ACHN (cell line): ENCODE results near the gene GALNT13.

Experiments used
- DNase-seq: peaks from one replicate; pipeline ENCODE4 v3.0.0-alpha.2; 2015
- in situ Hi-C: cut with HindIII; loops from 2 replicates; pipeline ENCODE4 v1.10.0; 2017; ENCODE audit warnings: low sequenced_read_pairs, low pct_ligation_motif_present, low pct_unique_long_range_greater_than_20kb

GALNT13 gene

DNA sequence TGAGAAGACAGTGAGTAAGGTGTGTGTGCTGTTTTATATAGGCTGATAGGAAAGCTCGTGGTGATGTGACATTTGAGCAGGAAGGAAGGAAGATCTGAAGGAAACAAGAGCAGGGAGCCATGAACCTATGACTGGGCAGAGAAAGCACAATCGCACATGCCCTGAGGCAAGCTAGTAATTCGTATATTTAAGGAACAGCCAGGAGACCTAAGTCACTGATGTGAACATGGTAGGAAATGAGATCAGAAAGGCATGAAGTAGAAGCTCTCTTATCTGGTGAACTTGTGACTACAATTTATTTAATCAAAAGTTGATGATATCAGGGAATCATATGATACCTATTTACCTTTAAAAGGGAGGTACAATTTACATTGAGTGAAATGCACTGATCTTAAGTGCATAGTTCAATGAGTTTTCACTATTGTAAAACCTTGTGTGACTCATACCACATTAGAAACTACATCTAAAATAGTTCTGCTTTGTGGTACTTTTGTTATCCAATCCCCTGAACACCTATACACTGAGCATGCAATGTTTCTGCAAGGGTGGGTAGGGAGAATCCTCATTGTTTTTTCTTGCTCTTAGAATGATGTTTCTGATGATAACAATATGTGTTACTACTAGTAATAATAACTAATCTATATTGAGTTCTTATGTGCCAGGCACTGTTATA is 67.5 kb downstream of the GALNT13 start:
- no peak for DNase-seq
- in situ Hi-C loops: no loop called here

- in situ Hi-C loops: no loop called here
- DNase-seq: no peak
These were observed 68.8 kb downstream of the GALNT13 start for GRCh38 chr2:153940511-153940910.

DNA sequence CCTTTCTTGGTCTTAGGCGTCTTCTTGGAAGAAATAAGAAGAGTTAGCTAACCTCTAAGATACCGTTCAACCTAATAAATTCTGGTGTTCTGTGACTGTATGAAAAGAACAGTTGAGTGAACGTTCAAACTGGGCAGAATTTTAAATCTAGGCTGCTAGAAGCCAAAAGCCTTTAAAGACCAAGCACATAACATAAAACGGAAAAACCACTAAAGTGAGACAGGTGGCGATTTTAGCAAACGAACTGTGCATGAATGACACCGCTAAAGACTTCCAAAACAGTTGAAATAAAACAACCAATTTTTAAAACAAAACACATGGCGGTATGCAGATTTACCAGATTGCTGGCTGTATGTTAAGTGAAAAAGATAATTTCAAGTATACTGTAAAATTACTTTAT is 73.1 kb downstream of the GALNT13 start:
- in situ Hi-C loops: no loop called here
- DNase-seq: no peak

DNA sequence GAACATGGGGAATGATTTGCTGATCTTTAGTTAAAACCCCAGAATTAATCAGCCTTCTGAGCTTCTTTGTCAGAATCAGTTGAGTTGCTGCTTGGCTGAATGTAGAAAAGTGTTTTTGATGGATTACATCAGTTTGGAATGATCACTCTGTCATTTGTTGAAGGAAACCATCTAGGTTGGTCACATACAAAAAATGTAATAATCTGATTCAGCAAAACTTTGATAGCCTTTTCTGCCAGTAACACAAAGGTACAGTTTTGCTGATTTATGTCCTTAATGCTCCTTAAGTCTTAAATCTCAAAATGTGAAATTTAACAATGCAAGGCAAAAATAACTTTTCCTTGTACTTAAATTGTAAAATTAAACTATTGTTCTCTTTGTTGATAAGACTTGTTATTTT is 74.3 kb downstream of the GALNT13 start:
- in situ Hi-C loops: no loop called here
- DNase-seq: no peak

DNA sequence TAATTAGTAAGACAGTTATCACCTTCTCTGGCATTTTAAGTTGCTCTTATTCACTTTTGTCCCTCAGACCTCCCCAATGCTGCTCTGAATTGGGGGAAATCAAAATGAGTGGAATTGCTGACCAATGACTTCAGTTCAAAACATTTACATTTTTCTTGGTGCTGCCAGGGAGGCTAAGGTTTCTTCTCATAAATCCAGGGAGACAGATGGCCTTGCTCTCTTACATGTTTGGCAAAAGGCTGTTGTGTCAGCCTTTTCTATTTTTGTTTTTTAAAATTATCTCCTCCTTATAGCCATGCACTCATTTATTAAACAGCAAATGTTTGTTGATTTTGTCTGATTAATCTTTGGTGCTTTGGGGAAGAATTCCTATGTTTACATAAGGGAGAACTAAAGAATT is 82.0 kb downstream of the GALNT13 start:
- in situ Hi-C loops: no loop called here
- no peak for DNase-seq

DNA sequence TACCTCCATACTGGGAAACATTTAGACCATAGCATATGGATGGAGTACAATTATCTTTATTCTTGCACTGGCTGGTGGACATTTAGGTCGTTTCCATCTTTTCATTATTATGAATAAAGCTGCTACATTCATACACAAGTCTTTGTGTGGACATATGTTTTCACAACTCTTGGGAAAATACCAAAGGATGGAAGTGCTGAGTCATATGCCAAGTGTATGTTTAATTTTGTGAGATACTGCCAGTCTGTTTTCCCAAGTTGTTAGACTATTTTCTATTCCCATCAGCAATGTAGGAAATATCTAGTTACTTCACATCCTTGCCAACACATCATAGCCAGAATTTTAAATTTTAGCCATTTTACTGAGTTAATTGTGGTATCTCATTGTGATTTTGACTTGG is 91.5 kb downstream of the GALNT13 start:
- in situ Hi-C loops: no loop called here
- no peak for DNase-seq

DNA sequence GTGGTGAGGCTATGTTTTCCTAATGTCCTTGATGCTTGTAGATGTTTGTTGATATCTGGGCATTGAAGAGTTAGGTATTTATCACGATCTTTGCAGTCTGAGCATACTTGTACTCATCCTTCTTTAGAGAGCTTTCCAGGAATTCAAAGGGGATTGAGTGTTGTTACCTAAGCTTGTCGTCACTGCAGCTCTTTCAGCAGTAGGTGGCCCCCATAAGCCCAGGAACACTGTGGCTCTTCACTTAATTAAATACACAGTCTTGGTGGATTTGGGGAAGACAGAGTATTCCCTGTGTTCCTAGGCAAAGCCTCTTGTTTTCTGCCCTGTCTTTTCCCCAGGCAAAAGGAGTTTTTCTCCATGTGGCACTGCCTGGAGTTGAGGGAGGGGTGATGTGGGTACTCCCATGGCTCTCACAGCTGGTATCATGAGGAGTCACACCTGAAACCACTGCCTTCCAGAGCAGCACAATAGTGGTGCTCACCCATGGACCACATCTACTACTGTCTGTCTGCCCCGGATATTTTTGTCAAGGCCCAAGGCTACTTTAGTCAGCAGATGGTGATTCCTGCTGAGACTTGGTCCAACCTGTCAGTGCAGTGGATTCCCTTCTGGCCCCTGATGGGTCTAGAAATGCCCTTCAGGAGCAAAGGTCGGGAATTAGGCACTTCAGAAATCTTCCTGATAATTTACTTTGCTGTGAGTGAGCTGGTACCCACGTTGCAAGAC is 95.7 kb downstream of the GALNT13 start:
- DNase-seq: no peak
- in situ Hi-C loops: no loop called here

DNA sequence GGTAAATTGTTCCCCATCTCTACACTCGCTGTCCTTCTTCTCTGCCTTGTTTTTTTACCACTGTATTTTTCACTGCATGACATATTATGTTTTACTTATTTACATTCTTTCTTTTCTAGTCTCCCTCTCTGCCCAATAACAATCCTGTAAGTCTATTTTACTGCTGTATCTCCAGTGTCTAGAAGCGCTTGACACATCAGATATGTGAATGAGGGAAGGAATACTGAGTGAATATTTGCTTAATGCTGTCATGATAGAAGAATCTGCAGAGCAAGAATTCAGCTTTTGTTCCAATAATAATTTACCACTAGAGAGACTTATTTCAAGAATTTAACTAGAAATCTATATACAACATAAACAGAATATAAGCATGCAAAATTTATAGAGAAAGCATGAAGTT is 99.5 kb downstream of the GALNT13 start:
- in situ Hi-C loops: no loop called here

GRCh38 chr2:153971855-153972254 is 100.1 kb downstream of the GALNT13 start:
- no peak for DNase-seq
- in situ Hi-C loops: no loop called here

More for the DNA sequence above, 99.5 kb downstream of the GALNT13 start:
- no peak for DNase-seq

GRCh38 chr2:153972412-153972811 is 100.7 kb downstream of the GALNT13 start:
- in situ Hi-C loops: no loop called here
- no peak for DNase-seq

GRCh38 chr2:153986488-153987229 is 114.9 kb downstream of the GALNT13 start:
- in situ Hi-C loops: no loop called here

DNA sequence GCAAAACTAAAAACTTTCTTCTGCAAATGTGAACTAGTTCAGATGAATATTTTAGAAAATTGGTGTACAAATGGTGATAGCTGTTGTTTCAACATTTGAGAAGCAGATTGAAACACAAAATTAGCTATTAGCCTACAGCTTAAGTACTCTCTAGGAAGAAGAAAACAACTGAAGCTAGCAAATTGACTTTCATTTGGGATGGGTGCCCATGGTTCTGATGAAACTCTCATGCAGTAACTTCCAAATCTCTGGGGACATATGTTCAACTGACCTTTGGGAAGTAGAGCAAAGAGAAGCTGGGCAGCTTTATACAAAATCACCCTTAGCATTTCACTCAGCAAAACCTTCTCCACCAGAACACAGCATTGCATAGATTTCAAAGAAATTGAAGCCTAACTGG is 119.0 kb downstream of the GALNT13 start:
- no peak for DNase-seq
- in situ Hi-C loops: no loop called here

More at GRCh38 chr2:153986488-153987229, 114.9 kb downstream of the GALNT13 start:
- peak; percentile 6 for DNase-seq

DNA sequence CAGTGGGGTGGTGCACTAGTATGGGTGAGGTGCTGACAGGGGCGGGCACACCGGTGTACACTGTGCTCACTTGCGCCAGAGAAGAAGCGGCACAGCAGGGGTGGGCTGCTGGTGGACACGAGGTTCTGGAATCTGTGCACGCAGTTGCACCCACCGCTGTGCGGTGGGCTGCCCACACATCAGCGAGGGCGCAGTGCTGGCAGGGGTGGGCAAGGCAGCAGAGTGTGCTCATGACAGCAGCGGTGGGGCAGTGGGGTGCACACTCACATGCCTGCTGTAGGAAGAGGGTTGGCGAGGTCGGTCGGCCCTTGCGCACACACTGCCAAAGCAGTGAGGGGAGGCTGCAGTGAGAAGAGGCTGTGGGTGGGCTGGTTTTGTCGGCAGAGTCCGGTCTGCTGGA is 141.8 kb downstream of the GALNT13 start:
- in situ Hi-C loops: no loop called here
- no peak for DNase-seq

DNA sequence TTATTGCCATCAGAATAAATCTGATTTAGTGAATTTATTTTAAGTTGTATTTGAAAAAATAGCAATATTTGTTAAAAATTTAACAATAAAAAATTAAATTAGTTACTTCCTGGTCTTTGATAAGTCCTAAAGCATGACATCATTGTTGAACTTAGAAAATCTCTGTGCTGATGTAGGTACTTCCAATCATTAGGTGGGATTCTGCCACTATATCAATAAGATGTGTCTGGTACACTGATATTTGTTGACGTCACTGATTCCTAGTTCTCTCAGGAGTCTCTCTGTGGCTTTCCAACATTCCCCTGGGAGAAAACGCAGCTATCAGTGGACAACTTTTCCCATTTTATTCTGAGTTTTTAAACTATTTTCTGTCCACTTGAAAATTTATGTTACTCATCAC is 143.5 kb downstream of the GALNT13 start:
- in situ Hi-C loops: no loop called here
- DNase-seq: no peak

DNA sequence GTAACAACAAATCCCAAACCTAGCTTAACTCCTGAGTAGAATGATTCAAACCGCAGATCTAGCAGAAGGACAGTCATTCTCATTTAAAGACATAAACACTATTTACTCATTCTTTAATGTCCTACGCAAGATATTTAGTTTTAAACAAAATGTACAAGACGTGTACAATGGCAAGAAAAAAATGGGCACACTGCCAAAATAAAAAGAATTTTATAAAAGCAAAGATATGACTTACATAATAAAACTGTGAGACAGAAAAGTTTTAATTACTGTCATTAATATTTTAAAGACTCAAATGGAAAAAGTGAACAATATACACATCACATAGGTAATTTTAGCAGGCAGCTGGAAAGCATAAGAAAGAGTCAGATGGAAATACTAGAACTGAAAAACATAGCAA is 157.8 kb downstream of the GALNT13 start:
- in situ Hi-C loops: no loop called here
- no peak for DNase-seq

DNA sequence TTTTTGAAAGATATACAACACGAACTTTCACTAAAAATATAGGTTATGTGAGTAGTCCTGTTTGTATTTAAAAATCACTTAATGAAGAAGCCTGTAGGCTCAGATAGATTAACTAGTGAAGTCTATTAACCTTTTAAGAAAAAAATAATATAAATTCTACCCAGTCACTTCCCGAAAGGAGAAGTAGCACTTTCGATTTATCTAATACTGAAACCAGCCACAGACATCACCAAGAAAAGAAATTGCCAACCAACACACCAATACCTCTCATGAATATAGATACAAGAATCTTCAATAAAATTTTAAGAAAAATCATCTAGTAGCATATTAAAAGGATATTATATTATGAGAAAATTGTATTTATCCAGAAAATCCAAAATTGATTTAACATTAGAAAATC is 160.5 kb downstream of the GALNT13 start:
- in situ Hi-C loops: no loop called here
- DNase-seq: no peak

- DNase-seq: no peak
- in situ Hi-C loops: no loop called here
These were observed 174.8 kb downstream of the GALNT13 start for GRCh38 chr2:154046493-154046892.

- in situ Hi-C loops: no loop called here
- no peak for DNase-seq
These were observed 177.2 kb downstream of the GALNT13 start for GRCh38 chr2:154048905-154049304.

- no peak for DNase-seq
- in situ Hi-C loops: no loop called here
These were observed 177.8 kb downstream of the GALNT13 start for GRCh38 chr2:154049561-154049960.

DNA sequence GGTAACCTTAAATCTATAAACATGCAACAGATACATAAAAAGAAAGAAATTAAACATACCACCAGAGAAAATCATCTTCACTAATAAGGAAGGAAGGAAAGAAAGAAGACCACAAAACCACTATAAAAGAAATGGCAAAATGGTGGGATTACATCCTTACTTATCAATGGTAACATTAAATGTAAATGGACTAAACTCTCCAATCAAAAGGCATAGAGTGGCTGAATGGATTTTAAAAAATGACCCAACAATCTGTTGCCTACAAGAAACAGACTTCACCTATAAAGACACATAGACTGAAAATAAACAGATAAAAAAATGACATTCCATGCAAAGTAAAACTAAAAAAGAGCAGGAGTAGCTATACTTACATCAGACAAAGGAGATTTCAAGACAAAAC is 195.4 kb downstream of the GALNT13 start:
- in situ Hi-C loops: no loop called here
- DNase-seq: no peak
